Hepatocyte (in vitro differentiated cells): ENCODE data around the gene ACSS2. TPM values are rescaled to one million over a fixed set of nuclear protein-coding genes. Genes with fewer than 3 reads are reported as not detected.

Experiments
- DNase-seq: peaks from one replicate; pipeline ENCODE4 v3.0.0-alpha.2; 2016; ENCODE audit warnings: low spot score
- H2AFZ ChIP-seq: fragments of 200-600 bp; sonication (generic); 2 replicates; pipeline ENCODE4 v1.6.0; 2016; ENCODE audit warnings: antibody characterized with exemption, mild to moderate bottlenecking
- H3K27ac ChIP-seq: fragments of 200-600 bp; sonication (generic); 2 replicates; pipeline ENCODE4 v1.5.1; 2016; ENCODE audit warnings: mild to moderate bottlenecking
- H3K27me3 ChIP-seq: fragments of 200-600 bp; sonication (generic); 2 replicates; pipeline ENCODE4 v1.6.1; 2016
- H3K36me3 ChIP-seq: fragments of 200-600 bp; sonication (generic); replicated peaks from 2 replicates; pipeline ENCODE4 v1.5.1; 2016; ENCODE audit warnings: low read depth; ENCODE audit not compliant: insufficient read depth
- H3K4me1 ChIP-seq: fragments of 200-600 bp; sonication (generic); 2 replicates; pipeline ENCODE4 v1.5.1; 2016; ENCODE audit warnings: mild to moderate bottlenecking, moderate library complexity; ENCODE audit not compliant: insufficient read depth
- H3K4me2 ChIP-seq: fragments of 200-600 bp; sonication (generic); 2 replicates; pipeline ENCODE4 v1.6.0; 2016
- H3K4me3 ChIP-seq: fragments of 200-600 bp; sonication (generic); 2 replicates; pipeline ENCODE4 v1.5.1; 2016; ENCODE audit warnings: mild to moderate bottlenecking
- H3K79me2 ChIP-seq: fragments of 200-600 bp; sonication (generic); 2 replicates; pipeline ENCODE4 v1.6.0; 2017; ENCODE audit warnings: mild to moderate bottlenecking
- H3K9me2 ChIP-seq: fragments of 200-600 bp; sonication (generic); replicated peaks from 2 replicates; pipeline ENCODE4 v1.6.0; 2017; ENCODE audit warnings: mild to moderate bottlenecking; ENCODE audit not compliant: insufficient read depth
- H3K9me3 ChIP-seq: fragments of 200-600 bp; sonication (generic); 2 replicates; pipeline ENCODE4 v1.5.1; 2016; ENCODE audit warnings: low read depth, mild to moderate bottlenecking
- H4K20me1 ChIP-seq: fragments of 200-600 bp; sonication (generic); 2 replicates; pipeline ENCODE4 v1.6.0; 2016; ENCODE audit warnings: mild to moderate bottlenecking; ENCODE audit not compliant: insufficient read depth, poor library complexity, severe bottlenecking
- EZH2 ChIP-seq: fragments of 200-600 bp; sonication (generic); IDR thresholded peaks from 2 replicates; pipeline ENCODE4 v1.6.1; 2016; ENCODE audit warnings: antibody characterized with exemption, mild to moderate bottlenecking, borderline replicate concordance
- EZH2phosphoT487 ChIP-seq: fragments of 200-600 bp; sonication (generic); IDR thresholded peaks from one replicate; pipeline ENCODE4 v1.6.1; 2018; ENCODE audit warnings: antibody characterized with exemption, mild to moderate bottlenecking, low read depth, moderate library complexity; ENCODE audit not compliant: unreplicated experiment, severe bottlenecking
- WGBS: methylation state at CpG from one replicate; pipeline ENCODE4 v1.1.6; 2016; ENCODE audit warnings: low lambda C conversion rate; ENCODE audit errors: missing lambda C conversion rate; 5-methylcytosine and 5-hydroxymethylcytosine counted together
- polyA plus RNA-seq: library from polyadenylated mRNA; unstranded; fragments of >200 nt; fragmentation: Nextera tagmentation; extraction: Ambion mirVana; gene quantifications from 2 replicates; pipeline ENCODE4 v1.2.1, GENCODE V29; 2016
- total RNA-seq: library from RNA; depleted of rRNA; stranded (reverse); fragments of >200 nt; gene quantifications from 2 replicates; pipeline ENCODE4 v1.2.3, GENCODE V29; 2014
- TF ChIP-seq, protein P1 (sequence below): fragments of 200-600 bp; sonication (generic); IDR thresholded peaks from 2 replicates; pipeline ENCODE4 v1.5.1; 2016; ENCODE audit warnings: antibody characterized with exemption, mild to moderate bottlenecking; ENCODE audit not compliant: poor library complexity

Gene ACSS2
- total and polyA plus RNA-seq, 2 experiments from 2014 or later, result 52.0 to 59.5 TPM

- H3K9me3 ChIP-seq, result no peaks in the 10 kb centered on the region
- H3K4me1 ChIP-seq, result no peaks in the 10 kb centered on the region
- no peak overlapping the region for H3K4me3 ChIP-seq
- no peaks in the 10 kb centered on the region for H4K20me1 ChIP-seq
- H2AFZ ChIP-seq, result no peak overlapping the region
- no peak overlapping the region for H3K4me2 ChIP-seq
- H3K27ac ChIP-seq, result no peak overlapping the region
- TF ChIP-seq, protein P1, sequence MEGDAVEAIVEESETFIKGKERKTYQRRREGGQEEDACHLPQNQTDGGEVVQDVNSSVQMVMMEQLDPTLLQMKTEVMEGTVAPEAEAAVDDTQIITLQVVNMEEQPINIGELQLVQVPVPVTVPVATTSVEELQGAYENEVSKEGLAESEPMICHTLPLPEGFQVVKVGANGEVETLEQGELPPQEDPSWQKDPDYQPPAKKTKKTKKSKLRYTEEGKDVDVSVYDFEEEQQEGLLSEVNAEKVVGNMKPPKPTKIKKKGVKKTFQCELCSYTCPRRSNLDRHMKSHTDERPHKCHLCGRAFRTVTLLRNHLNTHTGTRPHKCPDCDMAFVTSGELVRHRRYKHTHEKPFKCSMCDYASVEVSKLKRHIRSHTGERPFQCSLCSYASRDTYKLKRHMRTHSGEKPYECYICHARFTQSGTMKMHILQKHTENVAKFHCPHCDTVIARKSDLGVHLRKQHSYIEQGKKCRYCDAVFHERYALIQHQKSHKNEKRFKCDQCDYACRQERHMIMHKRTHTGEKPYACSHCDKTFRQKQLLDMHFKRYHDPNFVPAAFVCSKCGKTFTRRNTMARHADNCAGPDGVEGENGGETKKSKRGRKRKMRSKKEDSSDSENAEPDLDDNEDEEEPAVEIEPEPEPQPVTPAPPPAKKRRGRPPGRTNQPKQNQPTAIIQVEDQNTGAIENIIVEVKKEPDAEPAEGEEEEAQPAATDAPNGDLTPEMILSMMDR, result no peak
- no peak for TF ChIP-seq EZH2phosphoT487
- TF ChIP-seq EZH2, result no peak
- no peaks in the 10 kb centered on the region for H3K27me3 ChIP-seq
- no peaks in the 10 kb centered on the region for H3K36me3 ChIP-seq
- H3K9me2 ChIP-seq, result no peaks in the 10 kb centered on the region
- H3K79me2 ChIP-seq, result no peaks in the 10 kb centered on the region
- no peak for DNase-seq
These were observed 71.6 kb downstream of the ACSS2 start for GRCh38 chr20:34948030-34948429.

GRCh38 chr20:34949120-34949519 lies 72.7 kb downstream of the ACSS2 start:
- no peak overlapping the region for H2AFZ ChIP-seq
- H3K4me2 ChIP-seq, result no peak overlapping the region
- no peaks in the 10 kb centered on the region for H4K20me1 ChIP-seq
- H3K27me3 ChIP-seq, result no peaks in the 10 kb centered on the region
- H3K27ac ChIP-seq, result no peak overlapping the region
- no peak overlapping the region for H3K4me3 ChIP-seq
- 86% methylated on average over 6 of the region's 6 CpGs for WGBS
- H3K9me2 ChIP-seq, result no peaks in the 10 kb centered on the region
- H3K9me3 ChIP-seq, result no peaks in the 10 kb centered on the region
- DNase-seq, result no peak
- no peak for TF ChIP-seq EZH2phosphoT487
- TF ChIP-seq EZH2, result no peak
- TF ChIP-seq, protein P1, result no peak
- H3K36me3 ChIP-seq, result no peaks in the 10 kb centered on the region
- no peaks in the 10 kb centered on the region for H3K4me1 ChIP-seq
- peaks cover under 1% of the 10 kb centered on the region for H3K79me2 ChIP-seq

DNA sequence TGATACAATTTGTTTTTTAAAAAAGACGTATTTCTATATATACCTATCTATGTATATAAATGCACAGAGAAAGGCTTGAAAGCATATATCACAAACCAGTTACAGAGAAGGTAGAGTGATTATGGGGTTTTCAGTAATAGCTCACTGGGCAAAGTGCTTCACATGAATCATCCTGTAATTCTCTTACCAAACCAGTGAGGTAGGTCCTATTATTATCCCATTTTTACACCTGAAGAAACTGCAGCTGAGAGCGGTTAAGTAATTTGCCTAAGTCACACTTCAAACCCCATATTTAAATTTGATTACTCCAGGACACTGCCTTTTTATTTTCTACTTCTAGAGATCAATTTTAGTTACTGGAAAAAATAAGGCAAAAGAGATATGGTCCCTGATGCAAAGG lies 74.8 kb downstream of the ACSS2 start:
- H3K27ac ChIP-seq, result no peak overlapping the region
- H3K9me2 ChIP-seq, result no peaks in the 10 kb centered on the region
- peaks cover 9% of the 10 kb centered on the region for H3K4me1 ChIP-seq
- H3K27me3 ChIP-seq, result no peaks in the 10 kb centered on the region
- no peak for DNase-seq
- TF ChIP-seq EZH2 (no peak), EZH2phosphoT487 (no peak)
- TF ChIP-seq, protein P1, result no peak
- no peak overlapping the region for H2AFZ ChIP-seq
- H4K20me1 ChIP-seq, result no peaks in the 10 kb centered on the region
- WGBS, result 92% methylated on average over 2 of the region's 2 CpGs
- H3K9me3 ChIP-seq, result no peaks in the 10 kb centered on the region
- no peak overlapping the region for H3K4me2 ChIP-seq
- peaks cover 8% of the 10 kb centered on the region for H3K79me2 ChIP-seq
- H3K4me3 ChIP-seq, result no peak overlapping the region
- H3K36me3 ChIP-seq, result no peaks in the 10 kb centered on the region

GRCh38 chr20:34951652-34952051 lies 75.2 kb downstream of the ACSS2 start:
- no peak overlapping the region for H3K27ac ChIP-seq
- no peaks in the 10 kb centered on the region for H3K9me3 ChIP-seq
- H2AFZ ChIP-seq, result no peak overlapping the region
- WGBS, result 85% methylated on average over 8 of the region's 8 CpGs
- H3K4me1 ChIP-seq, result peaks cover 11% of the 10 kb centered on the region
- peaks cover 8% of the 10 kb centered on the region for H3K79me2 ChIP-seq
- H4K20me1 ChIP-seq, result no peaks in the 10 kb centered on the region
- DNase-seq, result no peak
- no peak overlapping the region for H3K4me2 ChIP-seq
- H3K4me3 ChIP-seq, result no peak overlapping the region
- no peaks in the 10 kb centered on the region for H3K27me3 ChIP-seq
- TF ChIP-seq, protein P1, result no peak
- TF ChIP-seq EZH2phosphoT487, result no peak
- TF ChIP-seq EZH2, result no peak
- no peaks in the 10 kb centered on the region for H3K9me2 ChIP-seq
- H3K36me3 ChIP-seq, result no peaks in the 10 kb centered on the region
